Ovary (tissue), 9 donors: ENCODE data around the gene FXR1. TPM values are rescaled to one million over a fixed set of nuclear protein-coding genes. Genes with fewer than 3 reads are reported as not detected.

Experiments
- DNase-seq, 5 donors: peaks; one replicate each; pipeline ENCODE4 v3.0.0-alpha.2; 2019 to 2020
- H3K27ac ChIP-seq, 2 donors: fragments of 200-600 bp; one replicate each; pipeline versions ENCODE4 v1.5.1 to v1.8.0; 2019 to 2022
- H3K27me3 ChIP-seq: fragments of 200-600 bp; one replicate; pipeline ENCODE4 v1.8.0; 2022
- H3K36me3 ChIP-seq: fragments of 200-600 bp; sonication (generic); one replicate; pipeline ENCODE4 v1.5.1; 2019
- H3K4me1 ChIP-seq: one replicate; pipeline ENCODE4 v1.8.1; 2013; ENCODE audit warnings: mild to moderate bottlenecking, moderate library complexity; ENCODE audit not compliant: insufficient read depth
- H3K4me3 ChIP-seq: fragments of 200-600 bp; sonication (generic); one replicate; pipeline ENCODE4 v1.5.1; 2017
- H3K9me3 ChIP-seq, 2 donors: fragments of 200-600 bp in 1 of 2; sonication (generic) in 1 of 2; one replicate each; pipeline versions ENCODE4 v1.5.1 to v1.8.1; 2013 to 2019; ENCODE audit warnings: mild to moderate bottlenecking in 1 of 2, moderate library complexity in 1 of 2
- EP300 ChIP-seq: sonication (generic); formaldehyde crosslinking; IDR thresholded peaks from one replicate; pipeline ENCODE4 v1.6.1; 2017; ENCODE audit warnings: antibody characterized with exemption
- POLR2A ChIP-seq: fragments of 450-650 bp; IDR thresholded peaks from one replicate; pipeline ENCODE4 v1.6.1; 2017; ENCODE audit warnings: antibody characterized with exemption, mild to moderate bottlenecking, moderate library complexity
- WGBS, 3 donors: extraction: QIAGEN DNeasy Blood & Tissue Kit in 1 of 3; methylation state at CpG; one replicate each; pipeline versions ENCODE4 v1.1.5 to v1.1.7; 2013 to 2017; 5-methylcytosine and 5-hydroxymethylcytosine counted together
- intact Hi-C, 4 donors: fragments of 100-400 bp; cut with DNase I; formaldehyde crosslinking; loops; one replicate each; pipeline versions ENCODE4 v1.11.0 to v1.15.1; 2022 to 2023
- polyA plus RNA-seq, 2 donors: library from polyadenylated mRNA; stranded (reverse); fragments of 200-250 nt in 1 of 2; fragments of 350-450 nt in 1 of 2; fragmentation: Illumina TruSeq in 1 of 2; extraction: RNeasy Lipid Tissue Mini Kit (QIAGEN cat#74804) in 1 of 2; gene quantifications; one replicate each; pipeline ENCODE4 v1.2.3, GENCODE V29; 2013 to 2014
- total RNA-seq, 7 donors: library from RNA; depleted of rRNA in 2 of 7; stranded (reverse); fragments of >200 nt in 2 of 7; fragmentation: NEBNext Ultra II Directional in 3 of 7; extraction: Animal tissue kit (Norgen Biotek cat#: 25700) in 3 of 7; gene quantifications; one replicate each; pipeline versions ENCODE4 v1.1.0 to v1.2.4, GENCODE V29; 2016 to 2023
- TF ChIP-seq, protein P1 (sequence below), 3 donors: fragments of 450-650 bp in 2 of 3; fragments of 200-600 bp in 1 of 3; IDR thresholded peaks; one replicate each; pipeline versions ENCODE4 v1.5.1 to v1.8.0; 2016 to 2022; ENCODE audit warnings: antibody characterized with exemption in 3 of 3, mild to moderate bottlenecking in 1 of 3
- donor health status: DM: no; HTN: no; CAD: no; lungs with moderate emphysema.
- donor health status: DM: no; HTN: no; CAD: no.
- donor health status: Bipolar disorder and iron deficiency.
- donor health status: DM: yes; HTN: yes; CAD: no.
- donor health status: DM: no; HTN: no; CAD: no.
- donor health status: DM: yes; HTN: yes; CAD: no.

The FXR1 gene
- total and polyA plus RNA-seq, 9 donors = 102 to 176 (median 117) TPM

DNA sequence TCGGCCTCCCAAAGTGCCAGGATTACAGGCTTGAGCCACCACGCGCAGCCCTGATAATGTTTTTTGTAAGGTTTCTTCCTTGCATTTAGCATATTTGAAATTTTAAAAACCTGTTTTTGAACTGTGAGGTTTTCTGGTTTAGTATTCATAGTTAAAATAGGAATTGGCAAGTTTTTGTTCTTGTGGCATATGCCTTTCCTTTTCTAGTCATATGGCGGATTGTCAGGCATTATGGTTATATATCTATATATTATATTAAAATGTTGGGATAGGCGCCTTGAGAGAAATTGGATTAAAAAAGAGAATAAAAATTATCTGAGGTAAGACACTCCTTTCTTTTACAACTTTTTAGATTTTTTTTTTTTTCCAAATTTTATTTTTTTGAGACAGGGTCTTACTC is 28.4 kb downstream of the FXR1 start:
- Histone ChIP-seq H3K4me3 (no peak overlapping the region), H3K36me3 (no peaks in the 10 kb centered on the region), H3K9me3 (no peaks in the 10 kb centered on the region), H3K27me3 (no peaks in the 10 kb centered on the region), H3K4me1 (no peaks in the 10 kb centered on the region), H3K27ac (no peak overlapping the region)
- TF ChIP-seq POLR2A (no peak), EP300 (no peak)
- TF ChIP-seq, protein P1, sequence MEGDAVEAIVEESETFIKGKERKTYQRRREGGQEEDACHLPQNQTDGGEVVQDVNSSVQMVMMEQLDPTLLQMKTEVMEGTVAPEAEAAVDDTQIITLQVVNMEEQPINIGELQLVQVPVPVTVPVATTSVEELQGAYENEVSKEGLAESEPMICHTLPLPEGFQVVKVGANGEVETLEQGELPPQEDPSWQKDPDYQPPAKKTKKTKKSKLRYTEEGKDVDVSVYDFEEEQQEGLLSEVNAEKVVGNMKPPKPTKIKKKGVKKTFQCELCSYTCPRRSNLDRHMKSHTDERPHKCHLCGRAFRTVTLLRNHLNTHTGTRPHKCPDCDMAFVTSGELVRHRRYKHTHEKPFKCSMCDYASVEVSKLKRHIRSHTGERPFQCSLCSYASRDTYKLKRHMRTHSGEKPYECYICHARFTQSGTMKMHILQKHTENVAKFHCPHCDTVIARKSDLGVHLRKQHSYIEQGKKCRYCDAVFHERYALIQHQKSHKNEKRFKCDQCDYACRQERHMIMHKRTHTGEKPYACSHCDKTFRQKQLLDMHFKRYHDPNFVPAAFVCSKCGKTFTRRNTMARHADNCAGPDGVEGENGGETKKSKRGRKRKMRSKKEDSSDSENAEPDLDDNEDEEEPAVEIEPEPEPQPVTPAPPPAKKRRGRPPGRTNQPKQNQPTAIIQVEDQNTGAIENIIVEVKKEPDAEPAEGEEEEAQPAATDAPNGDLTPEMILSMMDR (IDR thresholded peaks at IDR 0.05) = no peak
- intact Hi-C loops = no loop called here
- DNase-seq = no peak
- 97 to 98% (median 98%) methylated on average over 5 of the region's 5 CpGs for WGBS, 3 donors

DNA sequence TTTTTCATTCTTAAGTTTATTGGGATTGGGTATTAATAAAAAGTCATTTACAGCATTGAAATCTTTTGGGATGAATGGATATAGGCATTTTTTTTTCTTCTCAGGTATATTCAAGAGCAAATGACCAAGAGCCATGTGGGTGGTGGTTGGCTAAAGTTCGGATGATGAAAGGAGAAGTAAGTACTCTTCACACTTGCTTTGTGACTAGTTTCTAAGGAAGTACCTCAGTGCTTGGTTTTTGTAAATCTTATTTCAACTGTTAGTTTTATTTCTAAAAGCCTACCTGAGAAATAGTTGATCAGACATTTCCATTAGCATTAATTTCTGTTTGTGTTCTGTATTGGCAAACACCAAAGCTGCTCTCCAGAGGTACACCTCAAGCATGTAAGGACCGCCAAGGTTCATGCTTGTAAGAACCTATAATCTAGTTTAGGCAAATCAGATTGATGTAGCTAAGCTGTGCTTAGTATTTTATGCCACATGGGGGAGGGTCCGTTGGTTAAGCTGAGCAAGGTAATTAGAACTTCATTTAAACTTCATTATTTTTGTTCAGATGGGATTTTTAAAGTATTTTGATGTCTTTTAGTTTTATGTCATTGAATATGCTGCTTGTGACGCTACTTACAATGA is 35.4 kb downstream of the FXR1 start:
- Histone ChIP-seq H3K27me3 (no peaks in the 10 kb centered on the region), H3K9me3 (no peaks in the 10 kb centered on the region), H3K4me1 (no peaks in the 10 kb centered on the region), H3K36me3 (no peaks in the 10 kb centered on the region), H3K27ac (no peak overlapping the region), H3K4me3 (no peak overlapping the region)
- DNase-seq = no peak
- 93 to 94% (median 94%) methylated on average over 4 of the region's 4 CpGs for WGBS, 3 donors
- intact Hi-C loops = no loop called here
- TF ChIP-seq POLR2A (no peak), EP300 (no peak)
- TF ChIP-seq, protein P1 (IDR thresholded peaks at IDR 0.05) = no peak

DNA sequence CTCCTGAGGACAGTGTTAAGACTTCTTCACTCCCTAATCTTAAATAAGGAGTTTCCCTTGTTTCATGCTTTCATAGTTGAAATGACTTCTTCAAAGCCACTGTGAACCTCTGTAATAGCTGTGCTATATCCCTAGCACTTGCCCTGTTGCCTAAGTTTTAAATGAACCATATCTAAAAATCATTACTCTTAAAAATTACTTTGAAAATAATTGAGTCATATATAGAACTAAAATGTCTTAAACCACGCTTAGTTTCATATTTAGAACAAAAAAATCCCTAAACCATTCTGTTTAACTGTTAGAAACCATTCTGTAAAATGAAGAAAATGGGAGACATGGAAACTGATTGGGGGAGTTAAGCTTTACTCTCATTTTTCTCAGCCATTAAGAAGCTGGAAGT is 47.2 kb downstream of the FXR1 start:
- Histone ChIP-seq H3K36me3 (no peaks in the 10 kb centered on the region), H3K4me1 (peaks cover 1% of the 10 kb centered on the region), H3K4me3 (no peak overlapping the region), H3K9me3 (no peaks in the 10 kb centered on the region), H3K27me3 (no peaks in the 10 kb centered on the region), H3K27ac (no peak overlapping the region)
- TF ChIP-seq, protein P1 (IDR thresholded peaks at IDR 0.05) = no peak
- no peak for TF ChIP-seq EP300
- TF ChIP-seq POLR2A = no peak
- intact Hi-C loops = no loop called here
- DNase-seq = no peak
- WGBS, 3 donors = 88 to 94% (median 94%) methylated on average over 1 of the region's 1 CpG

DNA sequence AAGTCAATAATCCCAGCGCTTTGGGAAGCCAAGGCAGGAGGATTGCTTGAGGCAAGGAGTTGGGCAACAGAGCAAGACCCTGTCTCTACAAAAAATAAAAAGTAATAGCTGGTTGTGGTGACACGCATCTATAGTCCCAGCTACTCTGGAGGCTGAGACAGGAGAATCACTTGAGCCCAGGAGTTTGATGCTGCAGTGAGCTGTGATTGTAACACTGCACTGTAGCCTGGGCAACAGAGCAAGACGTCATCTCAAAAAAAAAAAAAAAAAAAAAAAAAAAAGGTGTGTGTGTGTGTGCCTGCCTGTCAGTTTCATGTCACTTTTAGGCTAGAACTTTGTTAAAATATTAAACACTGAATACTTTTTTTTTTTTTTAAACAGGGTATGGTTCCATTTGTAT is 48.6 kb downstream of the FXR1 start:
- Histone ChIP-seq H3K36me3 (no peaks in the 10 kb centered on the region), H3K4me3 (no peak overlapping the region), H3K27ac (no peak overlapping the region), H3K4me1 (peaks cover 1% of the 10 kb centered on the region), H3K27me3 (no peaks in the 10 kb centered on the region), H3K9me3 (no peaks in the 10 kb centered on the region)
- intact Hi-C loops = no loop called here
- no peak for TF ChIP-seq POLR2A
- TF ChIP-seq, protein P1 (IDR thresholded peaks at IDR 0.05) = no peak
- TF ChIP-seq EP300 = no peak
- 90 to 93% (median 92%) methylated on average over 3 of the region's 3 CpGs for WGBS, 3 donors
- DNase-seq = no peak
